ENCODE data around the gene LAMA2.

DNA sequence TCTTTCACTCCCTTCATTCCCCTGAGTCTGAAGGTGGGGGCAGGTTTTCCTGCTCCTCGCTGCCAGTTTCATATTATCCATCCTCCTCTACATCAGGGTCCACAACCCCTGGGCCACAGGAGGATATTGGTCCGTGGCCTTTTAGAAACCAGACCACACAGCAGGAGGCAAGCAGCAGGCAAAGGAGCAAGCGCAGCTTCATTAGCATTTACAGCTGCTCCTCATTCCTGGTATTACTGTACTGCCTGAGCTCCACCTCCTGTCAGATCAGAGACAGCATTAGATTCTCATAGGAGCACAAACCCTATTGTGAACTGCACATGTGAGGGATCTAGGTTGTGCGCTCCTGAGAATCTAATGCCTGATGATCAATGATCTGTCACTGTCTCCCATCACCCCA is 446.7 kb downstream of the LAMA2 start:
- TF ChIP-seq EP300 (IDR thresholded peaks at IDR 0.05): no peak
- TF ChIP-seq, protein P1, sequence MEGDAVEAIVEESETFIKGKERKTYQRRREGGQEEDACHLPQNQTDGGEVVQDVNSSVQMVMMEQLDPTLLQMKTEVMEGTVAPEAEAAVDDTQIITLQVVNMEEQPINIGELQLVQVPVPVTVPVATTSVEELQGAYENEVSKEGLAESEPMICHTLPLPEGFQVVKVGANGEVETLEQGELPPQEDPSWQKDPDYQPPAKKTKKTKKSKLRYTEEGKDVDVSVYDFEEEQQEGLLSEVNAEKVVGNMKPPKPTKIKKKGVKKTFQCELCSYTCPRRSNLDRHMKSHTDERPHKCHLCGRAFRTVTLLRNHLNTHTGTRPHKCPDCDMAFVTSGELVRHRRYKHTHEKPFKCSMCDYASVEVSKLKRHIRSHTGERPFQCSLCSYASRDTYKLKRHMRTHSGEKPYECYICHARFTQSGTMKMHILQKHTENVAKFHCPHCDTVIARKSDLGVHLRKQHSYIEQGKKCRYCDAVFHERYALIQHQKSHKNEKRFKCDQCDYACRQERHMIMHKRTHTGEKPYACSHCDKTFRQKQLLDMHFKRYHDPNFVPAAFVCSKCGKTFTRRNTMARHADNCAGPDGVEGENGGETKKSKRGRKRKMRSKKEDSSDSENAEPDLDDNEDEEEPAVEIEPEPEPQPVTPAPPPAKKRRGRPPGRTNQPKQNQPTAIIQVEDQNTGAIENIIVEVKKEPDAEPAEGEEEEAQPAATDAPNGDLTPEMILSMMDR (IDR thresholded peaks at IDR 0.05): no peak

Data from sigmoid colon (tissue), 4 donors.